Activated T-cell treated with anti-CD3 and anti-CD28 coated beads, Interleukin-2, amount 50 U/mL, for 24 hours (primary cell): ENCODE results near the gene DLX6.

Experiments used
- DNase-seq: peaks from one replicate; pipeline ENCODE4 v3.0.0-alpha.2; 2020
- H3K27ac Mint-ChIP-seq: 2 replicates; pipeline ENCODE4 v1.8.0; 2020; ENCODE audit warnings: mild to moderate bottlenecking, mixed read lengths
- H3K27me3 Mint-ChIP-seq: 2 replicates; pipeline ENCODE4 v1.8.0; 2020; ENCODE audit warnings: mixed read lengths
- H3K36me3 Mint-ChIP-seq: 2 replicates; pipeline ENCODE4 v1.8.0; 2020; ENCODE audit warnings: low read depth, mixed read lengths
- H3K4me1 Mint-ChIP-seq: 2 replicates; pipeline ENCODE4 v1.8.0; 2020; ENCODE audit warnings: low read depth, mixed read lengths
- H3K4me3 Mint-ChIP-seq: 2 replicates; pipeline ENCODE4 v1.8.0; 2020; ENCODE audit warnings: mild to moderate bottlenecking, moderate library complexity, mixed read lengths
- H3K9me3 Mint-ChIP-seq: 2 replicates; pipeline ENCODE4 v1.8.0; 2020; ENCODE audit warnings: mixed read lengths

DLX6 gene

GRCh38 chr7:97001656-97002554 lies 3.4 kb upstream of the DLX6 start:
- Mint-ChIP-seq H3K4me3 (no peak overlapping the region), H3K36me3 (no peaks in the 10 kb centered on the region), H3K27ac (no peak overlapping the region), H3K9me3 (no peaks in the 10 kb centered on the region), H3K27me3 (peaks cover 94% of the 10 kb centered on the region), H3K4me1 (peaks cover 22% of the 10 kb centered on the region)
- no peak for DNase-seq

GRCh38 chr7:97002555-97003261 lies 2.6 kb upstream of the DLX6 start:
- Mint-ChIP-seq H3K9me3 (no peaks in the 10 kb centered on the region), H3K36me3 (no peaks in the 10 kb centered on the region), H3K4me1 (peaks cover 27% of the 10 kb centered on the region), H3K27me3 (peaks cover 94% of the 10 kb centered on the region), H3K27ac (no peak overlapping the region), H3K4me3 (no peak overlapping the region)
- no peak for DNase-seq

GRCh38 chr7:97003262-97004246 lies 1.8 kb upstream of the DLX6 start:
- no peak overlapping the region for H3K27ac Mint-ChIP-seq

GRCh38 chr7:97004247-97005182 lies 838 bp upstream of the DLX6 start:
- Mint-ChIP-seq H3K27ac (no peak overlapping the region), H3K4me1 (peaks cover 27% of the 10 kb centered on the region), H3K36me3 (no peaks in the 10 kb centered on the region), H3K4me3 (peak overlapping the region; percentile 41), H3K9me3 (no peaks in the 10 kb centered on the region), H3K27me3 (peaks cover 93% of the 10 kb centered on the region)
- no peak for DNase-seq

More at GRCh38 chr7:97003262-97004246, 1.8 kb upstream of the DLX6 start:
- Mint-ChIP-seq H3K4me1 (peaks cover 27% of the 10 kb centered on the region), H3K27me3 (peaks cover 94% of the 10 kb centered on the region), H3K36me3 (no peaks in the 10 kb centered on the region), H3K9me3 (no peaks in the 10 kb centered on the region), H3K4me3 (no peak overlapping the region)
- DNase-seq, result no peak

GRCh38 chr7:97006055-97006815 lies 882 bp downstream of the DLX6 start:
- peak; percentile 64 for DNase-seq
- H3K4me3 Mint-ChIP-seq, result peak overlapping the region; percentile 69
- H3K4me1 Mint-ChIP-seq, result peaks cover 27% of the 10 kb centered on the region
- no peak overlapping the region for H3K27ac Mint-ChIP-seq
- H3K9me3 Mint-ChIP-seq, result no peaks in the 10 kb centered on the region
- no peaks in the 10 kb centered on the region for H3K36me3 Mint-ChIP-seq
- H3K27me3 Mint-ChIP-seq, result peaks cover 91% of the 10 kb centered on the region

- no peak overlapping the region for H3K27ac Mint-ChIP-seq
- H3K27me3 Mint-ChIP-seq, result peaks cover 91% of the 10 kb centered on the region
- H3K4me1 Mint-ChIP-seq, result peaks cover 27% of the 10 kb centered on the region
- no peak for DNase-seq
- H3K36me3 Mint-ChIP-seq, result no peaks in the 10 kb centered on the region
- peaks cover 2% of the 10 kb centered on the region for H3K9me3 Mint-ChIP-seq
- peak overlapping the region; percentile 69 for H3K4me3 Mint-ChIP-seq
Observed at GRCh38 chr7:97006816-97007582, 1.6 kb downstream of the DLX6 start.

- no peak overlapping the region for H3K4me3 Mint-ChIP-seq
- H3K4me1 Mint-ChIP-seq, result peaks cover 27% of the 10 kb centered on the region
- H3K36me3 Mint-ChIP-seq, result no peaks in the 10 kb centered on the region
- H3K27me3 Mint-ChIP-seq, result peaks cover 91% of the 10 kb centered on the region
- H3K9me3 Mint-ChIP-seq, result peaks cover 2% of the 10 kb centered on the region
- no peak for DNase-seq
- H3K27ac Mint-ChIP-seq, result no peak overlapping the region
Observed at GRCh38 chr7:97007583-97007861, 2.2 kb downstream of the DLX6 start.

GRCh38 chr7:97008275-97008917 lies 3.0 kb downstream of the DLX6 start:
- no peaks in the 10 kb centered on the region for H3K36me3 Mint-ChIP-seq
- peaks cover 25% of the 10 kb centered on the region for H3K4me1 Mint-ChIP-seq
- no peak for DNase-seq
- H3K4me3 Mint-ChIP-seq, result no peak overlapping the region
- H3K27ac Mint-ChIP-seq, result no peak overlapping the region
- peaks cover 3% of the 10 kb centered on the region for H3K9me3 Mint-ChIP-seq
- peaks cover 91% of the 10 kb centered on the region for H3K27me3 Mint-ChIP-seq

GRCh38 chr7:97009753-97010732 lies 4.7 kb downstream of the DLX6 start:
- Mint-ChIP-seq H3K4me1 (peaks cover 17% of the 10 kb centered on the region), H3K27me3 (peaks cover 92% of the 10 kb centered on the region), H3K36me3 (no peaks in the 10 kb centered on the region), H3K27ac (no peak overlapping the region), H3K9me3 (peaks cover 4% of the 10 kb centered on the region), H3K4me3 (no peak overlapping the region)
- DNase-seq, result no peak

GRCh38 chr7:97011104-97011503 lies 5.8 kb downstream of the DLX6 start:
- H3K36me3 Mint-ChIP-seq, result no peaks in the 10 kb centered on the region
- H3K4me1 Mint-ChIP-seq, result peaks cover 11% of the 10 kb centered on the region
- H3K9me3 Mint-ChIP-seq, result peaks cover 4% of the 10 kb centered on the region
- H3K27me3 Mint-ChIP-seq, result peaks cover 95% of the 10 kb centered on the region
- H3K27ac Mint-ChIP-seq, result no peak overlapping the region
- DNase-seq, result no peak
- H3K4me3 Mint-ChIP-seq, result no peak overlapping the region

- Mint-ChIP-seq H3K36me3 (no peaks in the 10 kb centered on the region), H3K9me3 (peaks cover 4% of the 10 kb centered on the region), H3K4me1 (peaks cover 7% of the 10 kb centered on the region), H3K27me3 (peaks cover 97% of the 10 kb centered on the region), H3K27ac (no peak overlapping the region), H3K4me3 (no peak overlapping the region)
- no peak for DNase-seq
Observed at GRCh38 chr7:97011536-97012364, 6.4 kb downstream of the DLX6 start.
